ENCODE results near the gene ATP6V1B1.

Gene ATP6V1B1

GRCh38 chr2:71000780-71001591 is 65.3 kb downstream of the ATP6V1B1 start:
- TF ChIP-seq CTCF (IDR thresholded peaks at IDR 0.05; ENCODE audit: low read depth, low read length): peak; percentile 89
- no peak for TF ChIP-seq EZH2phosphoT487 (IDR thresholded peaks at IDR 0.05; ENCODE audit: low read depth)
- no peaks in the 10 kb centered on the region for H4K20me1 ChIP-seq (ENCODE audit: insufficient read depth, low read length)
- no peaks in the 10 kb centered on the region for H3K27me3 ChIP-seq (ENCODE audit: low read depth, low read length)
- H3K4me2 ChIP-seq (ENCODE audit: low read length): peak overlapping the region; percentile 88
- peak overlapping the region; percentile 70 for H3K9ac ChIP-seq (ENCODE audit: low read length)
- peak overlapping the region; percentile 6; the same call in 1 of the 2 replicates for H3K27ac ChIP-seq (ENCODE audit: low read length)
- peak overlapping the region; percentile 89 for H3K4me3 ChIP-seq (ENCODE audit: low read length)
- H3K36me3 ChIP-seq (replicated peaks; ENCODE audit: low read depth, low read length): no peaks in the 10 kb centered on the region
- peak overlapping the region; percentile 97 for H2AFZ ChIP-seq (ENCODE audit: low read depth, low read length)
- no peaks in the 10 kb centered on the region for H3K9me3 ChIP-seq (ENCODE audit: insufficient read depth, low read length)
- no peaks in the 10 kb centered on the region for H3K79me2 ChIP-seq (ENCODE audit: low read length)
- peaks cover 12% of the 10 kb centered on the region for H3K4me1 ChIP-seq (ENCODE audit: low read length)

- no peaks in the 10 kb centered on the region for H3K27me3 ChIP-seq (ENCODE audit: low read depth, low read length)
- no peak overlapping the region for H3K27ac ChIP-seq (ENCODE audit: low read length)
- H3K4me3 ChIP-seq (ENCODE audit: low read length): peak overlapping the region; percentile 89
- peak overlapping the region; percentile 88 for H3K4me2 ChIP-seq (ENCODE audit: low read length)
- H3K79me2 ChIP-seq (ENCODE audit: low read length): no peaks in the 10 kb centered on the region
- no peaks in the 10 kb centered on the region for H3K36me3 ChIP-seq (replicated peaks; ENCODE audit: low read depth, low read length)
- peaks cover 11% of the 10 kb centered on the region; the same call in 1 of the 2 replicates for H3K4me1 ChIP-seq (ENCODE audit: low read length)
- H3K9ac ChIP-seq (ENCODE audit: low read length): peak overlapping the region; percentile 43; the same call in 1 of the 2 replicates
- no peaks in the 10 kb centered on the region for H4K20me1 ChIP-seq (ENCODE audit: insufficient read depth, low read length)
- peak overlapping the region; percentile 94 for H2AFZ ChIP-seq (ENCODE audit: low read depth, low read length)
- no peak for TF ChIP-seq CTCF (IDR thresholded peaks at IDR 0.05; ENCODE audit: low read depth, low read length)
- TF ChIP-seq EZH2phosphoT487 (IDR thresholded peaks at IDR 0.05; ENCODE audit: low read depth): no peak
- no peaks in the 10 kb centered on the region for H3K9me3 ChIP-seq (ENCODE audit: insufficient read depth, low read length)
Observed at GRCh38 chr2:71001592-71001927, 65.9 kb downstream of the ATP6V1B1 start.

GRCh38 chr2:71001981-71002570 is 66.4 kb downstream of the ATP6V1B1 start:
- no peaks in the 10 kb centered on the region for H4K20me1 ChIP-seq (ENCODE audit: insufficient read depth, low read length)
- H3K9me3 ChIP-seq (ENCODE audit: insufficient read depth, low read length): no peaks in the 10 kb centered on the region
- TF ChIP-seq EZH2phosphoT487 (IDR thresholded peaks at IDR 0.05; ENCODE audit: low read depth) (no peak), CTCF (IDR thresholded peaks at IDR 0.05; ENCODE audit: low read depth, low read length) (no peak)
- H3K4me3 ChIP-seq (ENCODE audit: low read length): no peak overlapping the region
- H3K27me3 ChIP-seq (ENCODE audit: low read depth, low read length): no peaks in the 10 kb centered on the region
- no peak overlapping the region for H3K27ac ChIP-seq (ENCODE audit: low read length)
- no peak overlapping the region for H3K4me2 ChIP-seq (ENCODE audit: low read length)
- peaks cover 11% of the 10 kb centered on the region; the same call in 1 of the 2 replicates for H3K4me1 ChIP-seq (ENCODE audit: low read length)
- no peak overlapping the region for H3K9ac ChIP-seq (ENCODE audit: low read length)
- H2AFZ ChIP-seq (ENCODE audit: low read depth, low read length): peak overlapping the region; percentile 94; the same call in 1 of the 2 replicates
- H3K79me2 ChIP-seq (ENCODE audit: low read length): no peaks in the 10 kb centered on the region
- H3K36me3 ChIP-seq (replicated peaks; ENCODE audit: low read depth, low read length): no peaks in the 10 kb centered on the region

GRCh38 chr2:71003396-71003795 is 67.7 kb downstream of the ATP6V1B1 start:
- H3K4me1 ChIP-seq (ENCODE audit: low read length): peaks cover 11% of the 10 kb centered on the region; the same call in 1 of the 2 replicates
- TF ChIP-seq EZH2phosphoT487 (IDR thresholded peaks at IDR 0.05; ENCODE audit: low read depth) (no peak), CTCF (IDR thresholded peaks at IDR 0.05; ENCODE audit: low read depth, low read length) (no peak)
- H3K27ac ChIP-seq (ENCODE audit: low read length): no peak overlapping the region
- H3K9me3 ChIP-seq (ENCODE audit: insufficient read depth, low read length): no peaks in the 10 kb centered on the region
- H3K9ac ChIP-seq (ENCODE audit: low read length): no peak overlapping the region
- H4K20me1 ChIP-seq (ENCODE audit: insufficient read depth, low read length): no peaks in the 10 kb centered on the region
- no peak overlapping the region for H3K4me3 ChIP-seq (ENCODE audit: low read length)
- no peaks in the 10 kb centered on the region for H3K27me3 ChIP-seq (ENCODE audit: low read depth, low read length)
- H3K4me2 ChIP-seq (ENCODE audit: low read length): no peak overlapping the region
- no peak overlapping the region for H2AFZ ChIP-seq (ENCODE audit: low read depth, low read length)
- no peaks in the 10 kb centered on the region for H3K36me3 ChIP-seq (replicated peaks; ENCODE audit: low read depth, low read length)
- H3K79me2 ChIP-seq (ENCODE audit: low read length): no peaks in the 10 kb centered on the region

Data from OCI-LY3 (cell line).